ENCODE measurements around the gene BARX1.
"Not testable (repeated sequence)": the region's sequence is repeated elsewhere in the genome, so short reads cannot be mapped to it uniquely, and the experiment has no call there.

BARX1 gene

GRCh38 chr9:93955111-93955980 is at the start of gene BARX1:
TSS of gene BARX1 (minus strand) at chr9:93955355. CDS start at chr9:93955146, 209 bp downstream.
- no peak for DNase-seq (ENCODE audit: low read depth in 2 of 2, low spot score in 1 of 2)

- no peak for DNase-seq (ENCODE audit: low read depth in 2 of 2, low spot score in 1 of 2)
Measured at GRCh38 chr9:94002316-94003140, 47.4 kb upstream of the BARX1 start.

GRCh38 chr9:93996863-93997262 is 41.7 kb upstream of the BARX1 start:
- DNase-seq (ENCODE audit: low read depth in 2 of 2, low spot score in 1 of 2) = no peak

GRCh38 chr9:93996367-93996766 is 41.2 kb upstream of the BARX1 start:
- no peak for DNase-seq (ENCODE audit: low read depth in 2 of 2, low spot score in 1 of 2)

- DNase-seq (ENCODE audit: low read depth in 2 of 2, low spot score in 1 of 2) = no peak
Measured at GRCh38 chr9:93994545-93994944, 39.4 kb upstream of the BARX1 start.

- no peak for DNase-seq (ENCODE audit: low read depth in 2 of 2, low spot score in 1 of 2)
Measured at GRCh38 chr9:93994132-93994531, 39.0 kb upstream of the BARX1 start.

GRCh38 chr9:93992830-93993229 is 37.7 kb upstream of the BARX1 start:
- no peak for DNase-seq (ENCODE audit: low read depth in 2 of 2, low spot score in 1 of 2)

- DNase-seq (ENCODE audit: low read depth in 2 of 2, low spot score in 1 of 2) = no peak
Measured at GRCh38 chr9:93990448-93990847, 35.3 kb upstream of the BARX1 start.

- no peak for DNase-seq (ENCODE audit: low read depth in 2 of 2, low spot score in 1 of 2)
Measured at GRCh38 chr9:93988056-93988455, 32.9 kb upstream of the BARX1 start.

GRCh38 chr9:93984860-93985259 is 29.7 kb upstream of the BARX1 start:
- no peak for DNase-seq (ENCODE audit: low read depth in 2 of 2, low spot score in 1 of 2)

- no peak for DNase-seq (ENCODE audit: low read depth in 2 of 2, low spot score in 1 of 2)
Measured at GRCh38 chr9:93983875-93984274, 28.7 kb upstream of the BARX1 start.

- DNase-seq (ENCODE audit: low read depth in 2 of 2, low spot score in 1 of 2) = no peak
Measured at GRCh38 chr9:93979721-93980120, 24.6 kb upstream of the BARX1 start.

- DNase-seq (ENCODE audit: low read depth in 2 of 2, low spot score in 1 of 2) = no peak
Measured at GRCh38 chr9:93978551-93978950, 23.4 kb upstream of the BARX1 start.

- DNase-seq (ENCODE audit: low read depth in 2 of 2, low spot score in 1 of 2) = no peak
Measured at GRCh38 chr9:93976973-93977372, 21.8 kb upstream of the BARX1 start.

GRCh38 chr9:93976081-93976480 is 20.9 kb upstream of the BARX1 start:
- no peak for DNase-seq (ENCODE audit: low read depth in 2 of 2, low spot score in 1 of 2)

- no peak for DNase-seq (ENCODE audit: low read depth in 2 of 2, low spot score in 1 of 2)
Measured at GRCh38 chr9:93975262-93975661, 20.1 kb upstream of the BARX1 start.

- no peak for DNase-seq (ENCODE audit: low read depth in 2 of 2, low spot score in 1 of 2)
Measured at GRCh38 chr9:93974151-93974550, 19.0 kb upstream of the BARX1 start.

- DNase-seq (ENCODE audit: low read depth in 2 of 2, low spot score in 1 of 2) = not testable (repeated sequence)
Measured at GRCh38 chr9:93972655-93973054, 17.5 kb upstream of the BARX1 start.

- no peak for DNase-seq (ENCODE audit: low read depth in 2 of 2, low spot score in 1 of 2)
Measured at GRCh38 chr9:93969328-93969661, 14.1 kb upstream of the BARX1 start.

GRCh38 chr9:93968451-93969327 is 13.5 kb upstream of the BARX1 start:
- DNase-seq (ENCODE audit: low read depth in 2 of 2, low spot score in 1 of 2) = no peak

Measured in stimulated activated CD8-positive, alpha-beta memory T cell treated with anti-CD3 and anti-CD28 coated beads, Interleukin-4, amount 100 ng/mL, for 4 hours (primary cell).